Ammon's horn (tissue), 1 donor: ENCODE data around the gene USP4.
"Not testable (repeated sequence)": the region's sequence is repeated elsewhere in the genome, so short reads cannot be mapped to it uniquely, and the experiment has no call there.

ENCODE experiments used
- DNase-seq: peaks from one replicate; pipeline ENCODE4 v3.0.0-alpha.2; 2016; ENCODE audit warnings: low spot score

Gene USP4

DNA sequence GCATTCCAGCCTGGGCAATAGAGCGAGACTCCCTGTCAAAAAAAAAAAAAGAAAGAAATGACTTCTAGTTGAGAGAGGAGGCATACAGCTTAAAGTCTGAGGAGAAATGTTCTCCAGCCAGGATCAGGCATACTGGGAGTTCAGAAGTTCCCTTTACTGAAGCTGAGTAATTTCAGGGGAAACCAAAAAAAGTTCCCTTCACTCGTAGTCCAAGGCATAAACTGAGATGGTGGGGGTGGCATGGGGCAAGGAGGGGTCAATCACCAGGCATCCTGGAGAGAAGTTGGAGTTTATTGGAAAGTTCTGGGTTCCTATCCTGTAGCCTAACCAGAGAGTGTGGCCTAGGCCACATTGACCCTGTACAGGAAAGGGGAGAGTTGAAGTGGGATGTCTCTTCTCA is 12.4 kb upstream of the USP4 start:
- DNase-seq: no peak

DNA sequence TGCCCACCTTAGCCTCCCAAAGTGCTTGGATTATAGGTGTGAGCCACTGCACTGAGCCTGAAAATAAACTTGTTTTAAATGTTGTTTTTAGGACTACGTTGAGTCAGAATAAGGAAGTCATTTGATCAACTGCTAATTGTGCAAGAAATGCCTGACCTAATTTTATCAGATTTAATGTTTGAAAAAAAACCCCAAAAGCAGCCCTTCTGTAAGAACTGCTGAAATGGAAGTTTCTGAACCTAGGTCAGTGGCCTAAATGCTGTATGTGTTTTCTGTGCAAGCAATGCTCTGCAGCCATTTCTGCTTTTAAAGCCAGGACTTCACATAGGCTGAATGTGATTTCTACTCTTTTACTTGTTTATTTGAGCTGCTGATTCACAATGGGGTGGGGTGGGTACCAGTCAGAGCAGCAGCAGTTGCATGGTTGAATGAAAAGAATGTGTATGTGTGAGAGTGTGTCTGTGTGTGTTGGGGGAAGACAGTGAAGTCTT is 11.7 kb upstream of the USP4 start:
- no peak for DNase-seq

DNA sequence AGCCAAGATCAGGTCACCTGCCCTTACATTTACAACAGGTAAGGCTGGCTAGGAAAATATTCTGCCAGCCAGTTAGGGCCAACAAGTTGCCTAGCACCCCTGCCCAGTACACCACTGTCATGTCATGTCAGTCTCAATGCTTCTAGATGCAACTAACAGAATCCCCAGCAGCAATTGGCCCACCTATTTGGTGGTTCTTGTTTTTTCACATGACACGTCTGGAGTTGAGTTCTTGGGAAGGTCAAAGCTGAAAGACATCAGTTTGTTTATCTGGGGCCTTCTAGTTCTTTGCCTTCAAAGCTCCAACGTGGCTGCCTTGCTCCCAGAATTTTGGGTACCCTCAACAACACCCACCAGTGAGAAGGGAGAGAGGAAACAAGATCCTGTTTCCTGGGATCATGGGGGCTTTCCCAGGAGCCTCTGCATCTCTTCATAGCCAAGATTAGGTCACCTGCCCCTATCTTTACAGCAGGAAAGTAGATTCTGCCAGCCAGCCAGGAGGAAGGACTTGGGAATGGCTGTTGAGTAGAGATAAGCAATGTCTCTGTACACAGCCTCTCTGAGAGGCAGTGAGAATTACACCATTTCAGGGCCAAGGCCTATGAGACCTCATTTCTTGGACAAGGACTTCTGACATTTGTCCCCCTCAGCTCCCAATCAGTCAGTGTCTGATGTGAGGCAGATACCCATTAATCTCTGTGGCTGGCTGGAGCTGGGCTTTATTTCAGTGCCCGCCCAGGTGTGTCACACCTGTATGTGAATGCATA is 9.7 kb upstream of the USP4 start:
- no peak for DNase-seq

DNA sequence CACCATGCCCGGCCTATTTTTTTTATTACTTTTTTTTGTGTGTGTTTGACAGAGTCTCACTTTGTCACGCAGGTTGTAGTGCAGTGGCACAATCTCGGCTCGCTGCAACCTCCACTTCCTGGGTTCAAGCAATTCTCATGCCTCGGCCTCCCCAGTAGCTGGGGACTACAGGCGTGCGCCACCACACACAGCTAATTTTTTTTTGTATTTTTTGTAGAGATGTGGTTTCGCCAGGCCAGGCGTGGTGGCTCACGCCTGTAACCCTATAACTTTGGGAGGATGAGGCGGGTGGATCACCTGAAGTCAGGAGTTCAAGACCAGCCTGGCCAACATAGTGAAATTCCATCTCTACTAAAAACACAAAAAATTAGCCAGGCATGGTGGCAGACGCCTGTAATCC is 8.5 kb upstream of the USP4 start:
- not testable (repeated sequence) for DNase-seq

DNA sequence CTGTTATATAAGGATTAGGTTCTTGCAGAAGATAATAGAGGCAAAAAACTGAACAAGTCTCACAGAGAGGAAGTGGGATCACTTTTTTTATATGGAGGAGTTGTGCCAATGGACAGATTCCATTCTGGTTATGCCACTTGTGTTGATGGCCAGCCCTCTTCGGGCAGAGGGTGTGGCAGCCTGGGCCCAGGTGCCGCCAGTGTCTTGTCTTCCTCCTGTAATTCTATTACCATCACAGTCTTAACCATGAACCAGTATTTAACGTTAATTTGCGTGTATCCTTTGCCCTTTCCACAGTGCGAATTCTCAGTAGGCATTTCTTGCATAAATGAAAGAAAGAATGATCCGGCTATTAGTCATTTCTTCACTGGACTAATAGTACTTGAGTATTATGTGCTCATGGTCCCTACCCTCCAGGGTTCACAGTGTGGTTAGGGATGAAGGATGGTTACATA is 7.0 kb upstream of the USP4 start:
- DNase-seq: no peak

DNA sequence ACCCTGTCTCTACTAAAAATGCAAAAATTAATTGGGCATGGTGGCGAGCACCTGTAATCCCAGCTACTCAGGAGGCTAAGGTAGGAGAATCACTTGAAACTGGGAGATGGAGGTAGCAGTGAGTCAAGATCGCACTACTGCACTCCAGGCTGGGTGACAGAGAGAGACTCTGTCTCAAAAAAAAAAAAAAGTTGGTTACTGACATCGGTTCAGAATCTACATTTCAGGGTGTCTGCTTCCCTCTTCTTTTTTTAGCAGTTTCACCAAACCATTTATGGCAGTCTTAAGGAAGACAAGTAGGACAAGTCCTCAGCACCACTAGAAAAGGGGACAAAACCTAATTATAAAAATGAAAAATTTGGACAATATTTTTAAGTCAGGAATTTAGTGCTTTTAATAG is 3.3 kb upstream of the USP4 start:
- peak; percentile 28 for DNase-seq

DNA sequence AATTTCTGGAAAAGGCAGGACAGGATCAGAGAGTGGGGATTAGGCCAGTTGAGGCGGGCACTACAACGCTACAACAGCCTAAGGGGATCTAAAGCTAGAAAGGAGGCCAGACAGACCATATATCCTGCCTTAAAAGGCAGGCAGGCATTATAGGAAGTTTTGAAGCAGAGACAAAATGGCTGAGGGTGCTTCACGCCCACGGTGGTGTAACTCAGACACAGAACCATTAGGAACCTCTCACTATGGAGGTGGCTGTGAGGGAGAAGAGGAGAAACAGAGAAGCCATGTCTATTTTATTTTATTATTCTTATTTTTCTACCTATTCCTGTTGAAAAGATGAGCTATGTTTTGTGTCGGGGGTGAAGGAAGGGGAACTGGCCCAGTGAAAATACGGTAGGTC is 2.1 kb upstream of the USP4 start:
- DNase-seq: no peak

DNA sequence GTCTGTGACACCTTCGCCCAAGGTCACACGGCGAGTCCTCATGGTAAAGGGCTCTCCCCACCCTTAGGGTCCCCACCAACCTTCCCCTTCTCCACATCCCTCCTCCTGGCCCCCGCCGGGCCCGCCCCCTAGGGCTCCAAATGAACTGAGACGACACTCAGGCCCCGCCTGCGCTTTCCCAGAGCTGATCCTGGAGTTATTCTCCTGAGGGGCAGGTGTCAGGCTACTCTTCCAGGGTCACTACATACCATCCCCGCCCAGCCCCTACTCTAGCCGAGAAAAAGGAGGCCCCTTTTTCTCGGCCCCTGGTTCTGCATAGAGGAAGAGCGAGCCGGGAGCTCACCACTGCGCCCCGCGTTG is 292 bp downstream of the USP4 start:
- no peak for DNase-seq

DNA sequence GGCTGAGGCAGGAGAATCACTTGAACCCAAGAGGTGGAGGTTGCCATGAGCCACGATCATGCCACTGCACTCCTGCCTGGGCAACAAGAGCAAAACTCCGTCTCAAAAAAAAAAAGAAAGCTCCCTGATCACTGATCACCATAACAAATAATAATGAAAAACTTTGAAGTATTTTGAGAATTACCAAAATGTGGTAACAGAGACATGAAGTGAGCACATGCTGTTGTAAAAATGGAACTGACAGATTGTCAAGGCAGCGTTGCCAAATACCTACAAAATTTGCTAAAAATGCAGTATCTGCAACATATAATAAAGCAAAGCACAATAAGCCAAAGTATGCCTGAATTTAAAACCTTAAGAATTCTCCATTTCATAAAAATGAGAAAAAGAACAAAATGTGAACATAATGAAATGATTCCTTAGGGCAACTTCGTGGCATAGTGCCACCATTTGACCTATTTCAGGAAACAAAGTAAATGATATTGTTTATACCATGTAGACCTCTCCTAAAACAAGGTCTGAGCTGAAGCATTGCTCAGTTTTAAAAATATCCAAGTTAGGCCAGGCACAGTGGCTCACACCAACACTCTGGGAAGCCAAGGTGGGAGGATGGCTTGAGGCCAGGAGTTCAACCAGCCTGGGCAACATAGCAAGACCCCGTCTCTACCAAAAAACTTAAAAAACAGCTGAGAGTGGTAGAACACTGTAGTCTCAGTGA is 5.8 kb downstream of the USP4 start:
- peak; percentile 40 for DNase-seq

DNA sequence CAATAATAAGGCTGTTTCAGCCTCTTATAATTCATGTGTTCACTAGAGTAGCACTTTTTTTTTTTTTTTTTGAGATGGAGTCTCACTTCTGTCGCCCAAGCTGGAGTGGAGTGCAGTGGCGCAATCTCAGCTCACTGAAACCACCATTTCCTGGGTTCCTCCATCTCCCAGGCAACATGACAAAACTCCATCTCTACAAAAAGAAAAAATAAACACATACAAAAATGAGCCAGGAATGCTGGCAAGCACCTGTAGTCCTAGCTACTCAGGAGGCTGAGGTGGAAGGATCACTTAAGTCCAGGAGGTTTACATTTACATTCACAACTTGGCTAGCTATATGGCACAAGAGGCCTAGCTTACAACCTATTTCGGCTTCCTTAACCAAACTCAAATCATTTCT is 6.8 kb downstream of the USP4 start:
- DNase-seq: peak; percentile 69

DNA sequence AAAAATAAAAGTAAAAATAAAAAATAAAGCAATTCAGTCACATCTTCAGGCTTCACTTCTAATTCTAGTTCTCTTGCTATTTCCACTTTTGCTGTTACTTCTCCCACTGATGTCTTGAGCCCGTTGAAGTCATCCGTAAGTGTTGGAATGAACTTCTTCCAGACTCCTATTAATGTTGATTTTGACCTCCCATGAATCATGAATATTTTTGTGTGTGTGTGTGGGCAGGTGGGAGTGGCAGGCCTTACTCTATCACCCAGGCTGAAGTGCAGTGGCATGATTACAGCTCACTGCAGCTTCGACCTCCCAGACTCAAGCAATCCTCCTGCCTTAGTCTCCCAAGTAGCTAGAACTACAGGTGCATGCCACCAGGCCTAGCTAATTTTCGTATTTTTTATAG is 10.7 kb downstream of the USP4 start:
- DNase-seq: no peak

DNA sequence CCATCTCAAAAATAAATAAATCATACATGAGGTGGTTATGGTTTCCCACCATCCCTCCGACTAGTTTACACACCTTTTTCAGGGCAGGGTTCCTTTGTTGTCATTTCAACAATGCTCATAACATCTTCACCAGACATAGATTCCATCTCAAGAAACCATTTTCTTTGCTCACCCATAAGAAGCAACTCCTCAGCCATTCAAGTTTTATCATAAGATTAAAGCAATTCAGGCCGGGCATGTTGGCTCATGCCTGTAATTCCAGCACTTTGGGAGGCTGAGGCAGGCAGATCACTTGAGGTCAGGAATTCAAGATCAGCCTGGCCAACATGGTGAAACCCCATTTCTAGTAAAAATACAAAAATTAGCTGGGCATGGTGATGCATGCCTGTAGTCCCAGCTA is 11.5 kb downstream of the USP4 start:
- not testable (repeated sequence) for DNase-seq

DNA sequence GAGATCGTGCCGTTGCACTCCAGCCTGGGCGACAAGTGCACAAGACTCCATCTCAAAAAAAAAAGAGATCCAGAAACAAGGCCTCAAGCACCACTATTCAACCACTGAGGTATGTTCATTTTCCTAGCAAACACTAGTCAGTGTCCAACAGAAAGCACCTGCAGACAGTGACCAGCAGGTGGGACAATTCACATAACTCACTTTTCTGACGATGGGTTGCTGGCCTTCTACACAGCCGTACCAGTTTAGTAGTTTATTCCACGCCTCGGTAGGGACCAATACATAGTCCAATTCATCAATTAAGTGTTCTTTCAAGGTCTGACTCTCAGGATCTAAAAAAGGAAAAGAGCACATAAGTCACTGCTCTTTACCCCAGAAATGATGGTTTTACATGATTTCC is 12.4 kb downstream of the USP4 start:
- no peak for DNase-seq

DNA sequence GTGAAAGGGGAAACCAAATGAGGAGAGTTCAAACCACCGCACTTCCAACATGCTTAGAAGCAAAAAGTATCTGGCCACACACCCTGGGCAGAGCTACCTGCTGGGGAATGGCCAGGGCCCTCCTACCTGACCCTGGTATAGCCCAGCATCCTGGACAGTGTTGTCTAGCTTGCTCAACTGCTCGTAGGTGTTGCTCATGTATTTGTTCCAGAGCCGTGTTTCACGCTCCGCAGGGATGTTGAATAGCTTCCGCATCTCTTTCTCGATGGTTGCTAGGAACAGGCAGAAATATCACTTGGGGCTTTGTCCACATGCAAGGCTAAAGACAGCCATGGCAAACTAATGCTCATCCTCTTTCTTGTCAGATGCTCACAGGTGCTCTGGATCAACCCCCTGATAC is 15.1 kb downstream of the USP4 start:
- DNase-seq: no peak

DNA sequence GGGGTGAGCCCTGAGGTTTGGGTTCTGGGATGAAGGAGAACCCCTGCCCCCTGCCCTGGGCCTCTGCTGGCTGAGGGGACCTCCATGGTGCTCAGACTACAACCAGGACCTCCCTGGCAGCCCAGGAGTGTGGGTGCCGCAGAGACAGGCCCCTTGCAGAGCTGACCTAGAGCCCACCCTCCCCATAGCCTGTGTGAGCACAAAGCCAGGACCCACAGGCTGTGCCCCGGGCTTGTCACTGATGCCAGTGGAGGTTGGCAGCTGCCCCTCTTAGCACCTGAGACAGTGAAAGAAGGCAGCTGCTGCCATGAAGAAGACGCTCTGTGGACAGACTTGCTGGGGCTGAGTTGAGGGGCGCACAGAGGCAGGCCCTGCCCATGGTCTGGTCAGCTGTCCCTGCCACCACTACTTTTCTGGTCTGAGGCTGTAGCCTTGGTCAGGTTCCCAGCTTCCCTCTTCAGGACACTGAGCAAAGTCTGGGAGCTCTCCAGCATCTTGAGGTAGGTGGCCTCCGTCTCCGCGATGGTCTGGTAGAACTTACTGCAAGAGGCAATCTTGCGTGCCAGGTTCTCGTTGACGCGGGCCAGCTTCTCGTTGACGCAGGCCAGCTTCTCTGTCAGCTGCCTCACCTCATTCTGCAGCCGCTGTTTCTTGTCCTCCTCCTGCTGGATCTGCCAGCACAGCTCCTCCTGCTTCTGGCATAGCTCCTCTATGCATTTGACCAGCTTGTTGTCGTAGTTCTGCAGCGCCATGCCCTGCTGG is 23.0 kb downstream of the USP4 start:
- DNase-seq: peak; percentile 38

DNA sequence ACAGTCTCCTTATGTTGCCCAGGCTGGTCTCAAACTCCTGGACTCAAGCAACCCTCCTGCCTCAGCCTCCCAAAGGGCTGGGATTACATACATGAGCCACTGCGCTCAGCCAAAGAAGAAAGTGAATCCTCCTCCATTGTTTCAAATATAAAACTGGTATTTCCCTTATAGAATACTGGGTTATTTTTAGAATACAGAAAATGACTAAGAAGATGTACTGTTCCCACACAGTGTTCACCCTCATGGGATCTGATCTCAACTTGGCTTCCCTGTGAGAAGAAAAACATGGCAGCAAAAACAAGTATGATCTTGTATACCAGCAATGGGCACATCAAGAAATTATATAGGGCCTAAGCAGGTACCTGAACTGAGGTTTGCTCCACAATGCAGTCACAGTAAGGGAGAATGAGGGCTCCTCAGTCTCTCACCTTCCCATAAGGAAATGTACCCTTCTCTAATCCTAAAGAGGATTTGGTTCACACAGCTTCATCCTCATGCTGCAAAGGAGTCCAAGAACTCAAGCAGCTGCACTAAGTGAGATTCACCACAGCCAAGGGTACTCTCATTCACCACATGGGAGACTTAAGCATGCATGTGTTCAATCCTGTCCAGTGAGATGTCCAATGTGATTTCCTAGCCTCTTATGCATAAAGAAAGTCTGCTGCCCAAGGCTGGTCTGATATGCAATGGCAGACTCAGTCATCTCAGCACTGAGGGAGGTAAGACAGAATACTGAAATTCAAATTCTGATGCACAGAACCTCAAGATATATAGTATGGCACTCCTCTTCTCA is 25.8 kb downstream of the USP4 start:
- no peak for DNase-seq

DNA sequence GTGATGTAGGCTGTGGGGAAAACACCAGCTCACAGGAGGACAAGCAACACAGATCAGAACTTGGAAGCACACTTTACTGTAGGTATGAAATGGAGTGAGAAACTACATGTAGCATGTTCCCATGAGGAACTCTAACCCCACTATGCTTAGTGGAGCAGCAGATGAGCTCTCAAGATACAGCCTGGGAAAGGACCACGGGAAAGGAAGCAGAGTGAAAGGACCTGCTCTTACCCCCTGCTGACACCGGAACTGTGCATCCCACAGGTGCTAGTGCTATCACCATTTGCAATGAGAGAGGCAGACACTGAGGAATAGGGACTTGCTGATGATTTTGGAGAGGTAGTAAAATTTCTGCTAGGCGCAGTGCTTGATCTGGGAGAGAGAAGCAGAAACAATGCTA is 28.6 kb downstream of the USP4 start:
- DNase-seq: no peak

DNA sequence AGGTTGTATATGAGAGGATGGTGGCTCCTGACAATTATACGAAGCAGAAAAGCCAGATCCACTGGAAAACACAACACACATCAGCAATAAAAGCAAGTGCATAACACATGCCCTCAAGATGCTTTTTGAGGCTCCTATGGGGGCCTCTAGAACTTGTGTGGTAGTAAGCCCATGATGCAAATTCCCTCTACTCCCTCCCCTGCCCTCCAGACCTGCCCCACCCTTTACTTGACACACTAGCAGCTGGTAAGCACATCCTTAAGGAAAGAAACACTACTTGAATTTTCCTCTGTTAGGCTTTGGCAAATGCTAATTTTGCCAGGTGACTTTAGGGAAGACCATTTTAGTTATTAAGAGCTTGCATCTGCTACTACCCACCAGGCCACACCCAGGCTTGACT is 29.2 kb downstream of the USP4 start:
- no peak for DNase-seq

DNA sequence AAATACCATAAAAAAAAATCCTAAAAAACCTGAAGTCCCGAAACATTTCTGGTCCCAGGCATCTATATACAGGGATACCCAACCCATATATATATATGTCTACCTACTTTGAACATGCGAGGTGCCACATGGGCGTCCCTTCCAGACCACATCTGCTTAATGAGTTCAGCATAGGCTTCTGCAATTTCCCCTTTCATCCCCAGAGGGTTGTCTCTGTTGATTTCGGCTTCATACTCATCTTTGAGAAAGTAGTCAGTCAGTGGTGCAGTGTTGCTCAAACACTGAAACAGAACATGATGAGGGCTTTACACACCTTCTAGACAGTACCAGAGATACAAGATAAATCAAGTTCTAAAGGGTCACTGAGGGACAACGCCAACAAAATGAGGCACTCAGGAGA is 34.2 kb downstream of the USP4 start:
- no peak for DNase-seq

DNA sequence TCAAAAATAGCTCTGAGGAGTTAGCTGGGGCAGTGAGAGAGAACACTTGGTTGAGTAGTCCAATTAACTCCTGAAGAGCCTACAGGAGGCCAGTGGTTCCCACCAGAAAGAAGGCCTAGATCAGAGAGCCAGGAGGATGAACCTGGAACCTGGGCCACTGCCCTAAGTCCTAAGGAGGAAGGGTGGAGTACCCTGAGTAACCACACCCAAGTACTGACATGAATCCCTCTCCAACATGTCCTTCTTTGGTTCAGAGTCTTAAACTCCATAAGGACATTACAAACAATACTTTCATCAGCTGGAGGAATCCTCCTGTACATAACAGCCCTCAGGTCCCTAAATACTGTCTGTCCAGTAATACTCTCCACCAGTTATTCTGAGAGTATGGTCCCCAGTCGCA is 37.2 kb downstream of the USP4 start:
- no peak for DNase-seq

DNA sequence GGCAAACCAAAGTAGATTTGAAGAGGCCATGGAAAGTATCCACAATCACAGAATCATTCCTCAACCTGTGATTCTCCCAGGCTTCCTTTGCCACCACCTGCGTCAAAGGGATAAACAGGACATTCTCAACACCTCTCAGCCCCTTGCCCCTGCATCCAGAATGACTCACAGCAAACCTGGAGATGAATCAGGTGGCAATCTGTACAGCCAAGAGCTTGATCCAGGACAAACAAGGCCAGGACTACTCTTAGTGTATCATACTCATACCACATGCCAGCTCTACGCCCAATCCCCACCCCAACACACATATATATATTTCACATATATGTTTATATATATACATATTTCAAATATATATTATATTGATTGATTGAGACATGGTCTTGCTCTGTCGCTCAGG is 39.3 kb downstream of the USP4 start:
- no peak for DNase-seq

DNA sequence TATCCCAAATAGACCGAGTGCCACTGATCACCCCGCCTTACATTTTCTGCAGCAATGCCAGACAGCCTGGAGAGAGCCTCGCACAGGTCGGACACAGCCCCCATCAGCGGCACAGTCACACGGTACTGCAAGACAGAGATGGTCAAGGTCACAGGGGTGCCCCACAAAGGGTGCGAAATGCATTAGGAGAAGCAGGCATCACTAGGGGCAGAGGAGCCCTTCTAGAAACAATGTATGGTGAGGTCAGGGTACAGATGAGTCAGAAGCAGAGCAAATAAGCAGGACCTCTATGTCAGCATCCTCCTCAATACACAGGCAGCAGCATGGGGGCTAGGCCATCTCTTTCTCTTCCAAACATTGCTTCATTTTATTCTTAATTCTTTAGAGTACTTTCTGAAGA is 41.3 kb downstream of the USP4 start:
- DNase-seq: no peak
